Measurements from ENCODE around the gene SOBP. TPM values are rescaled to one million over a fixed set of nuclear protein-coding genes. Genes with fewer than 3 reads are reported as not detected.
A peak's percentile ranks its signal among the peaks of the same experiment; 100 is the strongest.

SOBP gene
- total and polyA plus RNA-seq, 9 donors = 8.7 to 31.3 (median 25.8) TPM

DNA sequence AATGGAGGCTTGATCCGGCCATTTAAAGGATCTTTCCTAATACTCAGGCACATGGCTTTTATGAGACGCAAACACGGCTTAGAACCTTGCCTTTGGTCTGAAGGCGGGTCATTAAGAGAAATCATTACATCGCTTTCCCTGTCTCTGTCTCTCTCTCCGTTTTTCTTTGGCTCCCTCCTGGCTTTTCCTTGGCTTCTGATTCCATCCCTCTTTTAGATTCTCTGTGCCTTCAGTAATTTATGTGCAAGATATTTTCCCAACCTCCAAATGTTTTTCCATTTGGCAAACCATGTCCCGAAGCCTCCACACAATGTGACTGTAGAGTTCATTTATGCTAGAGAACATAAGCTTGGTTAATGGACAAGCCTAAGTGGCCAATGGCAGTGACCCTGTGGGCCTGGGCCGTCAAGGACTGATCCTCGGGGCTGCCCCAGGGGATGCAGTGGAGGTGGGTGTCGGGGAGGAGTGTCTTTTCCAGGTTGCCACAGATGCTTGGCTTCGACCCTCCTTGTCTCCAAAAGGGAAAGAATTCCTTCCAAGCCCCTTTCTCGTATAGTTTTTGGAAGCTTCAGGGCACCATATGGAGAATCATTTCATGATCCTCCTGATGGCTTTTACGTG lies 177.2 kb downstream of the SOBP start:
- TF ChIP-seq, protein P1, sequence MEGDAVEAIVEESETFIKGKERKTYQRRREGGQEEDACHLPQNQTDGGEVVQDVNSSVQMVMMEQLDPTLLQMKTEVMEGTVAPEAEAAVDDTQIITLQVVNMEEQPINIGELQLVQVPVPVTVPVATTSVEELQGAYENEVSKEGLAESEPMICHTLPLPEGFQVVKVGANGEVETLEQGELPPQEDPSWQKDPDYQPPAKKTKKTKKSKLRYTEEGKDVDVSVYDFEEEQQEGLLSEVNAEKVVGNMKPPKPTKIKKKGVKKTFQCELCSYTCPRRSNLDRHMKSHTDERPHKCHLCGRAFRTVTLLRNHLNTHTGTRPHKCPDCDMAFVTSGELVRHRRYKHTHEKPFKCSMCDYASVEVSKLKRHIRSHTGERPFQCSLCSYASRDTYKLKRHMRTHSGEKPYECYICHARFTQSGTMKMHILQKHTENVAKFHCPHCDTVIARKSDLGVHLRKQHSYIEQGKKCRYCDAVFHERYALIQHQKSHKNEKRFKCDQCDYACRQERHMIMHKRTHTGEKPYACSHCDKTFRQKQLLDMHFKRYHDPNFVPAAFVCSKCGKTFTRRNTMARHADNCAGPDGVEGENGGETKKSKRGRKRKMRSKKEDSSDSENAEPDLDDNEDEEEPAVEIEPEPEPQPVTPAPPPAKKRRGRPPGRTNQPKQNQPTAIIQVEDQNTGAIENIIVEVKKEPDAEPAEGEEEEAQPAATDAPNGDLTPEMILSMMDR (IDR thresholded peaks at IDR 0.05) = no peak
- no peaks in the 10 kb centered on the region for H3K36me3 ChIP-seq
- DNase-seq = no peak
- no peaks in the 10 kb centered on the region for H3K27me3 ChIP-seq
- WGBS, 3 donors = 77 to 92% (median 90%) methylated on average over 13 of the region's 13 CpGs
- H3K4me1 ChIP-seq (ENCODE audit: insufficient read depth) = peaks cover 13% of the 10 kb centered on the region
- no peak overlapping the region for H3K4me3 ChIP-seq
- peak overlapping the region in 1 of 2 donors; percentile 68 for H3K27ac ChIP-seq
- intact Hi-C loops (cut with DNase I) = loop anchor here in 1 of 4 donors (5.0 kb wide), 1 partner anchor 180 kb away; no protein-coding TSS in a partner anchor
- no peaks in the 10 kb centered on the region for H3K9me3 ChIP-seq

DNA sequence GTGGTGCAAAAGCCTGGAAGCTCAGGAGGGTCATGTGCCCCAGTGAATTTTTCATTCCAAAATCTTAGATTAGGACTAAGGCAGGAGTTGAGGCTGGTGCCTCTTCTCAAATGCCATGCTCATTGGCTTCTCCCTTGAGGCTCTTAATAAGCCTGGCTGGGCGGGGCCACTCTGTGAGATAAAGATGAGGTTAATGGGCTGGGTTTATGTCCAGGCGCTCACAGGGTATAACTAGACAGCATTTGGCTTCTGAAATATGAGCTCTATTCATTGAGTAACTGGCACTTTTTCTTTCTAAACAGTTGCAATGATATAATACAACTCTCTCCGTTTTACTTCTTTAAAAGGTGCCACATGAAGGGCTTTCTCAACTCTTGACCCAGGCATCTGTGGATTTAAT lies 177.9 kb downstream of the SOBP start:
- intact Hi-C loops (cut with DNase I) = loop anchor here in 1 of 4 donors (5.0 kb wide), 1 partner anchor 180 kb away; no protein-coding TSS in a partner anchor
- Histone ChIP-seq H3K9me3 (no peaks in the 10 kb centered on the region), H3K27me3 (no peaks in the 10 kb centered on the region), H3K36me3 (no peaks in the 10 kb centered on the region), H3K4me1 (ENCODE audit: insufficient read depth) (peaks cover 8% of the 10 kb centered on the region), H3K27ac (no peak overlapping the region), H3K4me3 (no peak overlapping the region)
- TF ChIP-seq POLR2A (IDR thresholded peaks at IDR 0.05) = no peak
- no peak for TF ChIP-seq EP300 (IDR thresholded peaks at IDR 0.05)
- TF ChIP-seq, protein P1 (IDR thresholded peaks at IDR 0.05) = no peak
- DNase-seq = no peak
- WGBS, 3 donors = 93 to 96% (median 94%) methylated on average over 3 of the region's 3 CpGs

DNA sequence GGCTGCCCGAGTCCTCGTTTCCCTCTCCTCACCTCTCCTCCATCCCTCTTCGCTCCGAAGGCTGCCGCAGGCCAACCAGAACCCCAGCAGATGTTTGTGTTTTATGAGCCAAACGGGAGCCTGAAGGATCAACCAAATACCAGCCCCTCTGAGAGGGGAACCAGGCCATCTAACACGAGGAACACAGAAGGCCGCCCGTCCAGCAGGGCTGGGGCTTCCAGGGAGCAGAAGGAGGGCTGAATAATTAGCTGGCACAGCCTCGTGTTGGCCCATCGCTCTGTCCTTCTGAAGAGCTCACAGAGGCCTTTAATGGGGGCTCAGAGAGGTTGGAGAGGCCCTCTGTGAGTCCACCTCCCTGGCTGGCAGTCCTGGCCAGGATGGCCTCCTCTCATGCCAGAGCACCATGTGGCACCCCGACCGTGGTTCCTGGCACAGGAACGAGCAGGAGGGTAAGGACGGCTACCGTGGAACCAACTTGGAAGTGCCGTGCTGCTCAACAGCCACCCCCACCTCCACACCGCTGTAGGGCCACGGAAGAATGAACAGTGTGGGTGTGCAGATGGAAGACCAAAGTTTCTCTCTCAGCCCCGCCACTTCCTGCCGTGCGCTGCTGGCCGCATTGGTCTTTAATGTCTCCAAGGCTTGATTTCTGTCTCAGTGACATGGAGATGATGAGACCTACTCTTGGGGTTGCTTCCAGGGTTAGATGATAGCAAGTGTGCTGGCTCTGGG lies 179.0 kb downstream of the SOBP start:
- no peaks in the 10 kb centered on the region for H3K27me3 ChIP-seq
- H3K4me1 ChIP-seq (ENCODE audit: insufficient read depth) = peaks cover 8% of the 10 kb centered on the region
- intact Hi-C loops (cut with DNase I) = loop anchor here in 1 of 4 donors (5.0 kb wide), 1 partner anchor 178 kb away; no protein-coding TSS in a partner anchor
- H3K27ac ChIP-seq = no peak overlapping the region
- no peak for TF ChIP-seq EP300 (IDR thresholded peaks at IDR 0.05)
- 73 to 80% (median 74%) methylated on average over 22 to 23 of the region's 23 CpGs for WGBS, 3 donors
- DNase-seq = no peak
- H3K9me3 ChIP-seq = no peaks in the 10 kb centered on the region
- no peaks in the 10 kb centered on the region for H3K36me3 ChIP-seq
- no peak overlapping the region for H3K4me3 ChIP-seq

DNA sequence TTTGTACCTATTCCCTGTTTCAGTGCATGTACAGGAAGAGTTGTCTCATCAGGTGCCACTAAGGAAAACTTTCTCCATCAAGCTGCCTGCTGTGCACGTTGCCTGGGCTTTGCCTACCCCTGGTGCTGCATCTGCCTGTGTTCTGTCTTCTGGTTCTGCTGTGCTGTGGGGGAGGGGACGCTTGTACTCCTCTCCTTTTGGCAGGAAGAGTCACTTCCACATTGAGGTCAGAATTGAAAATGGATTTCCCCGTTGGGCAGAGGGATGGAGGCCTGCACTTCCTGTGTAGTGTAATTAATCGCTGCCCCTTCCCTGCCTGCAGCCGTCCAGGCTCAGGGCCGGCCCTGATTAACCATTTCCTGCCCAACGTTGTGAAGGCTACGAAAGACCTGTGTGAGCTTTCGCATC lies 180.9 kb downstream of the SOBP start:
- Histone ChIP-seq H3K27me3 (no peaks in the 10 kb centered on the region), H3K4me1 (ENCODE audit: insufficient read depth) (peaks cover 3% of the 10 kb centered on the region), H3K9me3 (no peaks in the 10 kb centered on the region), H3K27ac (no peak overlapping the region), H3K4me3 (no peak overlapping the region), H3K36me3 (no peaks in the 10 kb centered on the region)
- intact Hi-C loops (cut with DNase I) = loop anchor here in 1 of 4 donors (10.0 kb wide), 1 partner anchor 174 kb away; no protein-coding TSS in a partner anchor
- TF ChIP-seq, protein P1 (IDR thresholded peaks at IDR 0.05) = no peak
- no peak for TF ChIP-seq POLR2A (IDR thresholded peaks at IDR 0.05)
- WGBS, 3 donors = 18 to 27% (median 23%) methylated on average over 9 of the region's 9 CpGs
- peak in 2 of 5 donors; percentile 45 to 46 for DNase-seq

DNA sequence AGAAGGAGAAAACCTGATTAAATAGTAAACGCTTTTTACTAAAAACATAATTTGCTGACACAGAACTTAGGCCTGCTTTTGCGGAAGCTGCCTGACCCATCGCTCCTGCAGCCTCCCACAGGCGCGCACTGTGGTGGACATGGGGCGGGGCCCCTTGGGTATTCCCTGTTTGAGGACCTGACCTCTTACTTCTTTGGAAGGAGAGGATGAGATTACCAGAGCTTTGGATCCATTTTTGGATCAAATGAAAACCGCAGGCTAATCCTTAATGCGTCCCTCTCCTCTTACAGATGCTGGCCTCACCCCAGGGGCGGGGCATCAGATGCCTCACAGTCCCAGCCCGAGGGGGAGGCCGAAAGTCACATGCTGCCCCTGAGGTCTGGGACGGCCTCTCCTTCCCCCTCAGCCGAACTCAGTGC lies 183.2 kb downstream of the SOBP start:
- Histone ChIP-seq H3K4me3 (no peak overlapping the region), H3K36me3 (no peaks in the 10 kb centered on the region), H3K4me1 (ENCODE audit: insufficient read depth) (peaks cover 3% of the 10 kb centered on the region), H3K9me3 (no peaks in the 10 kb centered on the region), H3K27ac (no peak overlapping the region), H3K27me3 (no peaks in the 10 kb centered on the region)
- intact Hi-C loops (cut with DNase I) = loop anchor here in 1 of 4 donors (10.0 kb wide), 1 partner anchor 172 kb away; no protein-coding TSS in a partner anchor
- no peak for DNase-seq
- TF ChIP-seq EP300 (IDR thresholded peaks at IDR 0.05) = no peak
- TF ChIP-seq, protein P1 (IDR thresholded peaks at IDR 0.05) = no peak
- TF ChIP-seq POLR2A (IDR thresholded peaks at IDR 0.05) = no peak
- 80 to 84% (median 84%) methylated on average over 13 of the region's 13 CpGs for WGBS, 3 donors
